GM18502 (cell line): ENCODE results near the gene BRI3BP.
A peak's percentile ranks its signal among the peaks of the same experiment; 100 is the strongest.
"Not testable (repeated sequence)": the region's sequence is repeated elsewhere in the genome, so short reads cannot be mapped to it uniquely, and the experiment has no call there.

ENCODE experiments used
- ATAC-seq: cut with Tn5 transposase; IDR thresholded peaks from one replicate; pipeline ENCODE4 v1.9.1; 2021; ENCODE audit warnings: mild to moderate bottlenecking; ENCODE audit not compliant: unreplicated experiment, poor library complexity

BRI3BP gene

GRCh38 chr12:124971603-124972002 lies 21.8 kb upstream of the BRI3BP start:
- ATAC-seq = no peak

DNA sequence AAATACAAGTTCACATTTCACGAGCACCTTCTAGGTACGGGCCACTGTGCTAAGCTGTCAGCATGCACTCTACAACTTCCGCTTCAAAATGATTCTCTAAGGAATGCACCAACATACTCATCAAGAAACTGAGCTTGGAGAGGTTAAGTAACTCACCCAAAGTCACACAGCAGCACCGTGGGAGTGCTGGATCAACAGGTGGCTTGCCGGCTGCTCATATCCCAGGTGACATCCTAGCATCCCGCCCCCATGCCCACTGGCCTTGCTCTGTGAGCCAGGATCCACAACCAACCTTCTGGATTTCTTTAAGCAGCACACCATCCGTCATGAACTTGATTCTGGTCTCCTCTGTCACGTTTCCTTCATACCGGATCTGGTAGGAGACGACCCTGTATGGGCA lies 21.2 kb upstream of the BRI3BP start:
- no peak for ATAC-seq

GRCh38 chr12:124975276-124975675 lies 18.2 kb upstream of the BRI3BP start:
- no peak for ATAC-seq

GRCh38 chr12:124976999-124977398 lies 16.4 kb upstream of the BRI3BP start:
- ATAC-seq = no peak

- ATAC-seq = no peak
Observed at GRCh38 chr12:124979568-124979967, 13.9 kb upstream of the BRI3BP start.

GRCh38 chr12:124980098-124980892 lies 13.2 kb upstream of the BRI3BP start:
- no peak for ATAC-seq

DNA sequence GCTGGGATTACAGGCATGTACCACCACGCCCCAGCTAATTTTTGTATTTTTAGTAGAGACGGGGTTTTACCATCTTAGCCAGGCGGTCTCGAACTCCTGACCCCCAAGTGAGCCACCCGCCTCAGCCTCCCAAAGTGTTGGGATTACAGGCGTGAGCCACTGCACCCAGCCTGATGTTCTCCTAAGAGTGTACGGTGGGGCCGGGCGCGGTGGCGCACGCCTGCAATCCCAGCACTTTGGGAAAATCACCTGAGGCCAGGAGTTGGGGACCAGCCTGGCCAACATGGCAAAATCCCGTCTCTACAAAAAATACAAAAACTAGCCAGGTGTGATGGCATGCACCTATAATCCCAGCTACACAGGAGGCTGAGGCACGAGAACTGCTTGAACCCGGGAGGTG lies 6.6 kb upstream of the BRI3BP start:
- ATAC-seq = not testable (repeated sequence)

- peak; percentile 32 for ATAC-seq
Observed at GRCh38 chr12:124992874-124993625, 395 bp upstream of the BRI3BP start.

DNA sequence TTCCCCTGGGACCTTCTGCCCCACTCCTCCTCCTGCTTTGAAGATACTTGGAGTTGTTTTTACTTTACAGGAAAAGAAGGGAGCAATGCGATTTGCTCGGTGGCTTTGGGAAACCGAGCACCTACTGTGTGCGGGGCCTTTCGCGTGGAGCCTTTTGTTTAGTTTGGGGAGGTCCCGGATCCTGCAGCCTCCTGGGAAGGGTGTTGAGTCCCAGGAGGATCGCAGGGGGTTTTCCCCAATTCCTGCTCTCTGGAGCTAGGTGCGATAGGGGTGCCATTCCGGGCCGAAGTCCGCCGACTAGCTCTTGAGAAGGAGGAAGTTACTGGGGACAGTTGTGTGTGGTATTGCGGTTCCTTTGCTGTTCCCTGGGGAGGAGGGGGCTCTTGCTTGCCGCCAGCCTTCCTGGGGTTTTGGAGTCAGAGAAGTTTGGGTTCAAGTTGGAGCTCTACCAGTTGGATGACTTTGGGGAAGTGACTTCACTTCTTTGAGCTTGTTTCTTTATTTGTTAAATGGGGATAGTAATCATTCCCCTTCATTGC lies 1.1 kb downstream of the BRI3BP start:
- ATAC-seq = peak; percentile 25

GRCh38 chr12:124995200-124995961 lies 1.9 kb downstream of the BRI3BP start:
- ATAC-seq = no peak

DNA sequence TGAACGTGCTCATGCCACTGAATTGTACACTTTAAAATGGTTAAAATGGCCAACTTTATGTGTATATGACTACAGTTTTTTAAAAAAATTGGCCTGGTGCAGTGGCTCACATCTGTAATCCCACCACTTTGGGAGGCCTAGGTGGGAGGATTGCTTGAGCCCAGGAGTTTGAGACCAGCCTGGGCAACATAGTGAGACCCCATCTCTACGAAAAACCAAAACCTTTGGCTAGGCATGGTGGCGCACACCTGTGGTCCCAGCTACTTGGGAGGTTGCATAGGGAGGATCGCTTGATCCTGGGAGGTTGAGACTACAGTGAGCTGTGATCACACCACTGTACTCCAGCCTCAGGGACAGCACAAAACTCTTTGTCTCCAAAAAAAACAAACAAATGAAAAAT lies 5.3 kb downstream of the BRI3BP start:
- no peak for ATAC-seq

- ATAC-seq = no peak
Observed at GRCh38 chr12:125001636-125002035, 8.2 kb downstream of the BRI3BP start.

- no peak for ATAC-seq
Observed at GRCh38 chr12:125003021-125003420, 9.6 kb downstream of the BRI3BP start.

GRCh38 chr12:125004621-125005020 lies 11.2 kb downstream of the BRI3BP start:
- no peak for ATAC-seq

DNA sequence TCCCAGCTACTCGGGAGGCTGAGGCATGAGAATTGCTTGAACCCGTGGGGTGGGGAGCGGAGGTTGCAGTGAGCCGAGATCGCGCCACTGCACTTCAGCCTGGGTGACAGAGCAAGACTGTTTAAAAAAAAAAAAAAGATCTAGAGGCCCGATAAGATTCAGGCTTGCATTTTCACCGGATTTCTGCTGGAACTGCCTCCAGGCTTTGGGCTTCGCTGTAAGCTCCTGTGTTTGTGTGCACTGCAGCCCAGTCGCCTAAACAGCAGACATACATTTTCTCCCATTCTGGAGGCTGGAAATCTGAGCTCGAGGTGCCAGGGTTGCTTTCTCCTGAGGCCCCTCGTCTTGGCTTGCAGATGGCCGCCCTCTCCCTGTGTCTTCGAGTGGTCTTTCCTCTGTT lies 12.2 kb downstream of the BRI3BP start:
- ATAC-seq = no peak

GRCh38 chr12:125006365-125006764 lies 12.9 kb downstream of the BRI3BP start:
- no peak for ATAC-seq

- no peak for ATAC-seq
Observed at GRCh38 chr12:125013816-125014442, 20.5 kb downstream of the BRI3BP start.

DNA sequence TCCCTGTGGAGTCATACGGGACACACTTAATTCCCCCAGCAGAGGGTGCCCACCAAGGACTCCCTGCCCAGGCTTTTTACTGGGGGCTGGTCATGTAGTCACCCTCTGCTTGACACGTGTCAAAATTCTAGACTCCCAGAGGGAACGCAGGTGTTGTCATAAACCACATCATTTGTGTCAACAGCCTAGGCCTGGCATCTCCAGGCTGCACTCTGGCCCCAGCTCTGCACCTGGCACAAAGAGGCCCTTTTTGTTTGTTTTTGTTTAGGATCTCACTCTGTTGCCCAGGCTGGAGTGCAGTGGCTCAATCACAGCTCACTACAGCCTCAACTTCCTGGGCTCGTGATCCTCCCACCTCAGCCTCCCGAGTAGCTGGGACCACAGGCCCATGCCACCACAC lies 21.1 kb downstream of the BRI3BP start:
- ATAC-seq = no peak

DNA sequence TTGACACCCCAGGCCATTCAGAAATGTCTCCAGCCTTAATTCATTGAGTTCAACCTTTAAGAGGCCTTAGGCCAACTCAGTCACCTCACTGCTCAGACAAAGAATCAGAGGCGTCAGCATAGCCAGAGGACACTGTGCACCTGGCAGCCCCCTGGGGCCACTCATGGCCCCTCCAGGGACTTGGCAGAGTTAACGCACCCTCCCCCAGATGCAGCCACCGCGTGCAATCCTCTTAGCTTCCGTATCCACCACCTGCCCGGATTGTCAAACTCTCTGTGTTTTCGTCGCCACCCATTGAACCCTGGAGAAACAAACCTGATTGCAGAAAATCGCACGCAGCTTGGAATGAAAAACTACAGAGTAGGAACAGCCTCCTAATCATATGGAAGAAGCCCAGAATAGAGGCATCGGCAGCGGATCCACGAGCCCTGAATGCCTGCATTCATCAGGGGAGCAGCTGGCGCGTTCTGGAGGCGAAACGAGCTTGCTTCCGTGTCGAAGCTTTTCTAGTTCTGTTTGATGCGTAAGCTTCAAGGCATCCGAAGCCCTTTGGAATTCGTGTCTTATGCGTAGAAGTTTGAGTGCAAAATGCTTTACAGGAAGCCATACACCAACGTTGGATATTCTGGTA lies 22.4 kb downstream of the BRI3BP start:
- ATAC-seq = no peak

GRCh38 chr12:125017801-125018200 lies 24.4 kb downstream of the BRI3BP start:
- ATAC-seq = no peak
